H1 (cell line): Measurements from ENCODE around the gene UBR3. TPM values are rescaled to one million over a fixed set of nuclear protein-coding genes. Genes with fewer than 3 reads are reported as not detected.

Experiments used
- CTCF ChIA-PET: fragments of 300-600 bp; sonication (Branson Sonifier 250); formaldehyde crosslinking; loops from one replicate; lab custom pipeline; 2021; ENCODE audit not compliant: partially characterized antibody; lab: Charles Lee
- POLR2A ChIA-PET: fragments of 300-600 bp; sonication (Branson Sonifier 250); formaldehyde crosslinking; loops from one replicate; lab custom pipeline; 2021; ENCODE audit warnings: inconsistent platforms; ENCODE audit not compliant: partially characterized antibody; lab: Charles Lee
- DNase-seq, 2 experiments: peaks; one replicate each; pipeline versions ENCODE4 v3.0.0 to v3.0.0-alpha.2; 2010 to 2022; ENCODE audit warnings: low spot score in 2 of 2, low read depth in 1 of 2, mixed read lengths in 1 of 2
- FAIRE-seq: peaks from 2 replicates; lab custom pipeline; 2011; peaks lifted over from hg19 to GRCh38; lab: Jason Lieb, UNC
- H2AFZ ChIP-seq: 2 replicates; pipeline ENCODE4 v1.8.1; 2012; ENCODE audit warnings: low read length, inconsistent platforms
- H2AK5ac ChIP-seq: 2 replicates; pipeline ENCODE4 v1.6.1; 2013; ENCODE audit warnings: low read depth, low read length
- H2BK120ac ChIP-seq: replicated peaks from 2 replicates; pipeline ENCODE3; 2013; ENCODE audit warnings: low read depth, low read length, inconsistent platforms
- H2BK12ac ChIP-seq: 2 replicates; pipeline ENCODE4 v1.6.1; 2013; ENCODE audit warnings: low read depth, low read length
- H2BK15ac ChIP-seq: 2 replicates; pipeline ENCODE4 v1.6.1; 2013; ENCODE audit warnings: low read length
- H2BK20ac ChIP-seq: 2 replicates; pipeline ENCODE4 v1.6.1; 2013; ENCODE audit warnings: low read length
- H2BK5ac ChIP-seq: 2 replicates; pipeline ENCODE4 v1.6.1; 2013; ENCODE audit warnings: low read depth, low read length
- H3K14ac ChIP-seq: 2 replicates; pipeline ENCODE4 v1.6.1; 2013; ENCODE audit warnings: inconsistent platforms; ENCODE audit not compliant: insufficient read length
- H3K18ac ChIP-seq: 2 replicates; pipeline ENCODE4 v1.6.1; 2013; ENCODE audit warnings: low read length; ENCODE audit errors: extremely low read depth
- H3K23ac ChIP-seq: 2 replicates; pipeline ENCODE4 v1.6.1; 2013; ENCODE audit warnings: inconsistent platforms; ENCODE audit not compliant: insufficient read length
- H3K23me2 ChIP-seq: 2 replicates; pipeline ENCODE4 v1.6.1; 2013; ENCODE audit warnings: low read depth, low read length
- H3K27ac ChIP-seq: 2 replicates; pipeline ENCODE4 v1.6.1; 2011; ENCODE audit warnings: low read depth, low read length, inconsistent platforms
- H3K27me3 ChIP-seq, 4 experiments: replicated peaks in 1 of 4; 1 replicate in 1 of 4; 2 replicates in 3 of 4; pipeline versions ENCODE4 v1.6.1 to v1.8.1; 2011 to 2013; ENCODE audit warnings: low read length in 3 of 4, mild to moderate bottlenecking in 3 of 4, inconsistent platforms in 2 of 4, mixed read lengths in 2 of 4, moderate library complexity in 1 of 4; ENCODE audit not compliant: control insufficient read depth in 3 of 4, insufficient read depth in 3 of 4; ENCODE audit errors: extremely low read depth in 1 of 4
- H3K36me3 ChIP-seq, 4 experiments: 2 replicates each; pipeline versions ENCODE4 v1.6.1 to v1.8.1; 2011 to 2013; ENCODE audit warnings: mild to moderate bottlenecking in 4 of 4, low read length in 3 of 4, moderate library complexity in 2 of 4, control low read depth in 1 of 4, inconsistent platforms in 1 of 4; ENCODE audit not compliant: insufficient read depth in 4 of 4, control insufficient read depth in 2 of 4
- H3K4ac ChIP-seq: replicated peaks from 2 replicates; pipeline ENCODE3; 2013; ENCODE audit warnings: low read length, low read depth, mixed read lengths, inconsistent platforms; ENCODE audit not compliant: insufficient read length
- H3K4me1 ChIP-seq, 4 experiments: replicated peaks in 1 of 4; 1 replicate in 1 of 4; 2 replicates in 3 of 4; pipeline versions ENCODE4 v1.6.1 to v1.8.1; 2011 to 2013; ENCODE audit warnings: low read length in 3 of 4, inconsistent platforms in 2 of 4, mixed read lengths in 1 of 4; ENCODE audit not compliant: insufficient read depth in 4 of 4, control insufficient read depth in 3 of 4
- H3K4me2 ChIP-seq, 2 experiments: 2 replicates each; pipeline versions ENCODE4 v1.6.1 to v1.8.1; 2011 to 2013; ENCODE audit warnings: low read depth in 2 of 2, low read length in 2 of 2, control low read depth in 1 of 2, inconsistent platforms in 1 of 2, mild to moderate bottlenecking in 1 of 2; ENCODE audit not compliant: insufficient read depth in 1 of 2
- H3K4me3 ChIP-seq, 4 experiments: fragments of 200-600, 300-600 bp in 1 of 4; sonication (generic), shearing (Covaris generic), sonication (Bioruptor Twin) in 1 of 4; 2 replicates each; pipeline versions ENCODE4 v1.5.1 to v1.8.1; 2011 to 2016; ENCODE audit warnings: low read length in 4 of 4, low read depth in 3 of 4, control low read depth in 2 of 4, inconsistent platforms in 2 of 4, mild to moderate bottlenecking in 2 of 4, mixed read lengths in 1 of 4, moderate library complexity in 1 of 4; ENCODE audit not compliant: insufficient read depth in 2 of 4; ENCODE audit errors: extremely low read depth in 1 of 4
- H3K56ac ChIP-seq: replicated peaks from 2 replicates; pipeline ENCODE3; 2013; ENCODE audit warnings: low read depth, mild to moderate bottlenecking, mixed read lengths, low read length, inconsistent platforms; ENCODE audit not compliant: insufficient read length
- H3K79me1 ChIP-seq: 2 replicates; pipeline ENCODE4 v1.6.1; 2013; ENCODE audit warnings: low read depth, low read length, control low read depth
- H3K79me2 ChIP-seq, 2 experiments: 2 replicates each; pipeline versions ENCODE4 v1.6.1 to v1.8.1; 2012 to 2013; ENCODE audit warnings: low read length in 2 of 2, mild to moderate bottlenecking in 2 of 2, inconsistent platforms in 1 of 2; ENCODE audit not compliant: insufficient read depth in 2 of 2, control insufficient read depth in 1 of 2
- H3K9ac ChIP-seq, 4 experiments: replicated peaks in 1 of 4; 1 replicate in 1 of 4; 2 replicates in 3 of 4; pipeline versions ENCODE4 v1.6.1 to v1.8.1; 2011 to 2013; ENCODE audit warnings: low read depth in 3 of 4, low read length in 3 of 4, control low read depth in 2 of 4, mild to moderate bottlenecking in 2 of 4, moderate library complexity in 2 of 4, inconsistent platforms in 1 of 4; ENCODE audit errors: extremely low read depth in 1 of 4
- H3K9me3 ChIP-seq, 2 experiments: 2 replicates each; pipeline versions ENCODE4 v1.6.1 to v1.8.1; 2012 to 2013; ENCODE audit warnings: mild to moderate bottlenecking in 2 of 2, moderate library complexity in 2 of 2, control low read depth in 1 of 2, inconsistent platforms in 1 of 2, low read depth in 1 of 2, low read length in 1 of 2, mixed read lengths in 1 of 2; ENCODE audit not compliant: insufficient read depth in 2 of 2
- H4K20me1 ChIP-seq, 2 experiments: replicated peaks in 1 of 2; 2 replicates each; pipeline versions ENCODE3 to v1.8.1; 2011 to 2013; ENCODE audit warnings: inconsistent platforms in 2 of 2, low read length in 2 of 2, mild to moderate bottlenecking in 1 of 2; ENCODE audit not compliant: insufficient read depth in 2 of 2, control insufficient read depth in 1 of 2
- H4K5ac ChIP-seq: 2 replicates; pipeline ENCODE4 v1.6.1; 2013; ENCODE audit warnings: low read length, low read depth, mixed read lengths, inconsistent platforms; ENCODE audit not compliant: insufficient read length
- H4K8ac ChIP-seq: 2 replicates; pipeline ENCODE4 v1.8.0; 2013; ENCODE audit warnings: mild to moderate bottlenecking, moderate library complexity, low read length, inconsistent platforms; ENCODE audit not compliant: insufficient read depth; ENCODE audit errors: extremely low read depth
- H4K91ac ChIP-seq: replicated peaks from 2 replicates; pipeline ENCODE3; 2013; ENCODE audit warnings: low read length, mixed read lengths, inconsistent platforms; ENCODE audit not compliant: insufficient read length
- BRCA1 ChIP-seq: IDR thresholded peaks from 2 replicates; pipeline ENCODE4 v1.6.1; 2012; ENCODE audit warnings: low read depth, low read length, improper control_type of control experiment
- CEBPB ChIP-seq: IDR thresholded peaks from 2 replicates; pipeline ENCODE4 v1.6.1; 2012; ENCODE audit warnings: low read depth, low read length
- CREB1 ChIP-seq: IDR thresholded peaks from 2 replicates; pipeline ENCODE4 v1.6.1; 2012; ENCODE audit warnings: inconsistent platforms
- FOSL1 ChIP-seq: IDR thresholded peaks from 2 replicates; pipeline ENCODE4 v1.6.1; 2011; ENCODE audit warnings: mild to moderate bottlenecking, low read depth, low read length, moderate library complexity; ENCODE audit not compliant: insufficient read depth
- GABPA ChIP-seq: IDR thresholded peaks from 2 replicates; pipeline ENCODE4 v1.6.1; 2011; ENCODE audit warnings: mild to moderate bottlenecking, low read length, moderate library complexity, borderline replicate concordance; ENCODE audit not compliant: insufficient read depth
- GTF2F1 ChIP-seq: IDR thresholded peaks from 2 replicates; pipeline ENCODE4 v1.6.1; 2012; ENCODE audit warnings: low read depth, low read length, improper control_type of control experiment, borderline replicate concordance
- KDM5A ChIP-seq: fragments of 200-600 bp; IDR thresholded peaks from 2 replicates; pipeline ENCODE4 v1.7.1; 2012; ENCODE audit warnings: mild to moderate bottlenecking, low read length, inconsistent platforms, mixed read lengths
- MAFK ChIP-seq: IDR thresholded peaks from 2 replicates; pipeline ENCODE4 v1.6.1; 2012; ENCODE audit warnings: low read depth, mild to moderate bottlenecking, improper control_type of control experiment, low read length
- POLR2AphosphoS5 ChIP-seq: IDR thresholded peaks from 2 replicates; pipeline ENCODE4 v1.6.1; 2011; ENCODE audit warnings: low read depth, low read length
- SP1 ChIP-seq: IDR thresholded peaks from 2 replicates; pipeline ENCODE4 v1.6.1; 2011; ENCODE audit warnings: low read depth, low read length
- WGBS, 2 experiments: shearing (Covaris generic) in 1 of 2; methylation state at CpG; one replicate each; pipeline versions ENCODE4 v1.1.6 to v1.1.7; 2013 to 2015; ENCODE audit warnings: low lambda C conversion rate in 2 of 2, mixed read lengths in 2 of 2, inconsistent platforms in 1 of 2, low coverage in 1 of 2, missing lambda C conversion rate in 1 of 2; ENCODE audit not compliant: insufficient replicate concordance in 2 of 2, insufficient coverage in 1 of 2, insufficient read length in 1 of 2; ENCODE audit errors: extremely low coverage in 1 of 2, missing lambda C conversion rate in 1 of 2; 5-methylcytosine and 5-hydroxymethylcytosine counted together
- polyA plus RNA-seq, 7 experiments: library from polyadenylated mRNA; depleted of rRNA in 3 of 7; stranded (reverse) in 5 of 7; unstranded in 2 of 7; fragments of >200 nt in 5 of 7; fragments of 200-250 nt in 2 of 7; gene quantifications; 1 replicate in 5 of 7; 2 replicates in 1 of 7; 4 replicates in 1 of 7; pipeline versions ENCODE4 v1.2.1 to v1.2.3, GENCODE V29; 2011 to 2013; ENCODE audit warnings: missing spikeins in 2 of 7, mixed read lengths in 2 of 7
- total RNA-seq: library from RNA; stranded (reverse); fragmentation: NEBNext Ultra II Directional; extraction: Animal tissue kit (Norgen Biotek cat#: 25700); gene quantifications from 2 replicates; pipeline ENCODE4 v1.2.1, GENCODE V29; 2021

The UBR3 gene
- total and polyA plus RNA-seq, 2 of the 8 experiments (the other 6 are each of a cell fraction or from before 2014, with no cell fraction given), result 3.7 to 17.7 TPM

DNA sequence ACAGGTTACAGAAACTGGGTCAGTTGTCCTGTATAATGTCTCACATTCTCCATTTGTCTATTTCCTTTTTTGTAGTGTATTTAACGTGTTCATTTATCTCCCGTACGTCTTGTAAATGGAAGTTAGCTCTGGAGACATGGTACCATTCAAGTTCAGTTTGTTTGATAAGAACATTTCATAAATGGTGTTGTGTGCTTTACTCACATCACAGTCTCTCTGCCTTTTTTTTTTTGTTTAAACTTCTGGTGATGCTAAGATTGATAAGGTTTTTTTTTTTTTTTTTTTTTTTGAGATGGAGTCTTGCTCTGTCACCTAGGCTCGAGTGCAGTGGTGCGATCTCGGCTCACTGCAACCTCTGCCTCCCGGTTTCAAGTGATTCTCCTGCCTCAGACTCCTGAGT is 41.7 kb downstream of the UBR3 start:
- no peak overlapping the region for H2BK20ac ChIP-seq
- H2BK15ac ChIP-seq, result no peak overlapping the region
- H4K8ac ChIP-seq, result no peak overlapping the region
- no peak overlapping the region for H2BK120ac ChIP-seq
- no peak overlapping the region for H3K18ac ChIP-seq
- no peak overlapping the region for H3K23ac ChIP-seq
- FAIRE-seq, result no peak
- H2BK5ac ChIP-seq, result no peak overlapping the region
- no peak overlapping the region for H3K4me2 ChIP-seq
- TF ChIP-seq CREB1 (no peak), FOSL1 (no peak), POLR2AphosphoS5 (no peak), BRCA1 (no peak), MAFK (no peak), CEBPB (no peak), GABPA (no peak), GTF2F1 (no peak), KDM5A (no peak), SP1 (no peak)
- no peak overlapping the region for H3K27ac ChIP-seq
- H4K5ac ChIP-seq, result no peak overlapping the region
- no peak overlapping the region for H2BK12ac ChIP-seq
- no peak overlapping the region for H3K4me3 ChIP-seq
- no peaks in the 10 kb centered on the region for H3K36me3 ChIP-seq
- H4K91ac ChIP-seq, result no peak overlapping the region
- H3K27me3 ChIP-seq, result no peaks in the 10 kb centered on the region
- H3K14ac ChIP-seq, result no peak overlapping the region
- DNase-seq, result no peak
- no peak overlapping the region for H3K4ac ChIP-seq
- ChIA-PET CTCF (interaction anchor here (0.9 kb wide), 1 partner anchor 53 kb away, joined by 7 read pairs; no protein-coding TSS in a partner anchor), POLR2A (no interaction called here)
- H4K20me1 ChIP-seq, result peaks cover 0 to 2% of the 10 kb centered on the region in 2 experiments
- no peak overlapping the region for H2AFZ ChIP-seq
- peaks cover 0 to 3% (median 0%) of the 10 kb centered on the region in 4 experiments; a peak in 2 of 7 replicates for H3K4me1 ChIP-seq
- H3K9ac ChIP-seq, result no peak overlapping the region
- no peaks in the 10 kb centered on the region for H3K9me3 ChIP-seq
- H3K79me2 ChIP-seq, result peaks cover 0 to 12% of the 10 kb centered on the region in 2 experiments; a peak in 2 of 4 replicates
- no peak overlapping the region for H3K56ac ChIP-seq
- H2AK5ac ChIP-seq, result no peak overlapping the region
- 96% methylated on average over 6 of the region's 7 CpGs; no CpG with 5 or more reads in 1 of the 2 experiments for WGBS, 2 experiments
- no peaks in the 10 kb centered on the region for H3K23me2 ChIP-seq
- H3K79me1 ChIP-seq, result no peaks in the 10 kb centered on the region
